Transverse colon (tissue), 4 donors: ENCODE measurements around the gene RMDN2. TPM values are rescaled to one million over a fixed set of nuclear protein-coding genes. Genes with fewer than 3 reads are reported as not detected.

Experiments
- DNase-seq: peaks from one replicate; pipeline ENCODE4 v3.0.0-alpha.2; 2019
- H3K27ac ChIP-seq, 4 donors: fragments of 200-600 bp; sonication (generic); 2 replicates each; pipeline ENCODE4 v1.5.1; 2016 to 2018; ENCODE audit warnings: inconsistent platforms in 4 of 4
- H3K27me3 ChIP-seq: fragments of 200-600 bp; sonication (generic); 2 replicates; pipeline ENCODE4 v1.5.1; 2017; ENCODE audit warnings: inconsistent platforms
- H3K36me3 ChIP-seq, 4 donors: fragments of 200-600 bp; sonication (generic); 2 replicates each; pipeline ENCODE4 v1.5.1; 2017 to 2019; ENCODE audit warnings: inconsistent platforms in 4 of 4
- H3K4me1 ChIP-seq, 4 donors: fragments of 200-600 bp; sonication (generic); 2 replicates each; pipeline ENCODE4 v1.5.1; 2017 to 2020; ENCODE audit warnings: inconsistent platforms in 4 of 4
- H3K4me3 ChIP-seq, 4 donors: fragments of 200-600 bp; sonication (generic); 1 replicate in 1 of 4; 2 replicates in 3 of 4; pipeline versions ENCODE4 v1.5.1 to v1.6.1; 2017 to 2019; ENCODE audit warnings: inconsistent platforms in 4 of 4
- H3K9me3 ChIP-seq, 2 donors: fragments of 200-600 bp; sonication (generic); 2 replicates each; pipeline ENCODE4 v1.5.1; 2017 to 2019; ENCODE audit warnings: inconsistent platforms in 2 of 2
- EP300 ChIP-seq: sonication (generic); formaldehyde crosslinking; IDR thresholded peaks from one replicate; pipeline ENCODE4 v1.6.1; 2017; ENCODE audit warnings: antibody characterized with exemption, low read depth
- POLR2A ChIP-seq: fragments of 450-650 bp; IDR thresholded peaks from one replicate; pipeline ENCODE4 v1.6.1; 2016; ENCODE audit warnings: antibody characterized with exemption, mild to moderate bottlenecking, moderate library complexity
- POLR2AphosphoS5 ChIP-seq, 3 donors: sonication (generic); formaldehyde crosslinking; IDR thresholded peaks; one replicate each; pipeline ENCODE4 v1.6.1; 2016; ENCODE audit warnings: antibody characterized with exemption in 3 of 3
- WGBS, 2 donors: methylation state at CpG; one replicate each; pipeline ENCODE4 v1.1.5; 2018; ENCODE audit warnings: low coverage in 1 of 2; 5-methylcytosine and 5-hydroxymethylcytosine counted together
- in situ Hi-C, 4 donors: fragments of 200-750 bp; cut with MboI; loops; one replicate each; pipeline versions ENCODE4 v1.15.0 to v1.15.1; 2017; ENCODE audit warnings: low sequenced_read_pairs in 3 of 4, low pct_ligation_motif_present in 1 of 4, low pct_unique_long_range_greater_than_20kb in 1 of 4
- intact Hi-C: fragments of 100-400 bp; cut with DNase I; formaldehyde crosslinking; loops from one replicate; pipeline ENCODE4 v1.15.1; 2023; ENCODE audit warnings: low total_unique reads
- total RNA-seq, 4 donors: library from RNA; depleted of rRNA; stranded (reverse); fragments of >200 nt; gene quantifications; one replicate each; pipeline ENCODE4 v1.1.0, GENCODE V29; 2016
- TF ChIP-seq, protein P1 (sequence below), 5 experiments: fragments of 200-600 bp in 3 of 5; fragments of 450-650 bp in 2 of 5; sonication (generic) in 3 of 5; IDR thresholded peaks; 1 replicate in 2 of 5; 2 replicates in 3 of 5; pipeline ENCODE4 v1.5.1; 2016 to 2017; ENCODE audit warnings: antibody characterized with exemption in 5 of 5, inconsistent platforms in 3 of 5, mild to moderate bottlenecking in 2 of 5, moderate library complexity in 1 of 5

The RMDN2 gene
- total RNA-seq, 4 donors from 2014 or later, result 12.3 to 48.3 (median 28.9) TPM

DNA sequence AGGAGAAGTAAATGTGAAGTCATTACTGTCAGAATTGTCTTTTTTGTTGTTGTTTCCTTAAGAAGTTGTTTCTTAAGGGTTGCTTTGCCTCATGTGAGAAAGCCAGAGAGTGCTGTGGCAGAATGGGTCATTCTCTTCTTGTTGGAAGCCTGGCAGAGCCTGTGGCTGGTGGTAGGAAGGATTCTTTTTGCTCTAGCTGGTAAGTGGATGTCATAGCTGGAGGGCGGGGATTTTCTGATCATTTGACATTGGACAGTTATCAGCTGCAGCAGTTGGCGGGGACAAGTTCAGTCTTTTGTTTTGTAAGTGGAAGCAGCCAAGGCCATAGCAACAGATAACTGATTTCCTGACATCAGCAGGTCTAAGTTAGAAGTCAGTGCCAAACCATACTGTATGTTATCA lies 5.5 kb upstream of the RMDN2 start:
- peak overlapping the region in 3 of 4 donors; percentile 23 to 39 (median 26) for H3K27ac ChIP-seq

DNA sequence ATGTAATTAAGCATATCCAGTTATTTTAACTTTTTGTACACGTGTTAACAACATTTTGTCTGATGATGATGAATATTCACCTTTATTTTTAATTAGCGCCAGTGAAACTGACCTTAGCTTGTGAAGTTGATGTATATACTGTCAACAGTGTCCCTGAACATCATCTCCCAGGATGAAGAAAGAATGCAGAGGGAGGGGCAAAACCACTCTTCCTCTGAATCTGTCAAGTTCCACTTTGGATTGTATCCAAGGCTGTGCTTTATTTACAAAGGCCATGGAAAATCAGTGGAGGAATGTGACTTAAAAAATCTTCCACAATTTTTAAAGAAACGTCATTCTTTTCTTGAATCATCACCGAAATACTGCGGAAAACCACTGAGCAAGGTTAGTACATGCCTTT lies 4.5 kb upstream of the RMDN2 start:
- Histone ChIP-seq H3K4me3 (no peak overlapping the region), H3K36me3 (no peaks in the 10 kb centered on the region), H3K4me1 (peaks cover 5 to 76% (median 35%) of the 10 kb centered on the region in 4 donors), H3K27me3 (no peaks in the 10 kb centered on the region), H3K9me3 (no peaks in the 10 kb centered on the region), H3K27ac (no peak overlapping the region)
- TF ChIP-seq POLR2A (no peak), EP300 (no peak), POLR2AphosphoS5 (IDR thresholded peaks at IDR 0.05) (no peak)
- TF ChIP-seq, protein P1, sequence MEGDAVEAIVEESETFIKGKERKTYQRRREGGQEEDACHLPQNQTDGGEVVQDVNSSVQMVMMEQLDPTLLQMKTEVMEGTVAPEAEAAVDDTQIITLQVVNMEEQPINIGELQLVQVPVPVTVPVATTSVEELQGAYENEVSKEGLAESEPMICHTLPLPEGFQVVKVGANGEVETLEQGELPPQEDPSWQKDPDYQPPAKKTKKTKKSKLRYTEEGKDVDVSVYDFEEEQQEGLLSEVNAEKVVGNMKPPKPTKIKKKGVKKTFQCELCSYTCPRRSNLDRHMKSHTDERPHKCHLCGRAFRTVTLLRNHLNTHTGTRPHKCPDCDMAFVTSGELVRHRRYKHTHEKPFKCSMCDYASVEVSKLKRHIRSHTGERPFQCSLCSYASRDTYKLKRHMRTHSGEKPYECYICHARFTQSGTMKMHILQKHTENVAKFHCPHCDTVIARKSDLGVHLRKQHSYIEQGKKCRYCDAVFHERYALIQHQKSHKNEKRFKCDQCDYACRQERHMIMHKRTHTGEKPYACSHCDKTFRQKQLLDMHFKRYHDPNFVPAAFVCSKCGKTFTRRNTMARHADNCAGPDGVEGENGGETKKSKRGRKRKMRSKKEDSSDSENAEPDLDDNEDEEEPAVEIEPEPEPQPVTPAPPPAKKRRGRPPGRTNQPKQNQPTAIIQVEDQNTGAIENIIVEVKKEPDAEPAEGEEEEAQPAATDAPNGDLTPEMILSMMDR (IDR thresholded peaks at IDR 0.05), result no peak
- intact Hi-C loops (no loop called here), in situ Hi-C loops (no loop called here)
- no peak for DNase-seq
- 80 to 90% methylated on average over 5 of the region's 5 CpGs for WGBS, 2 donors

More for the DNA sequence above, 5.5 kb upstream of the RMDN2 start:
- H3K36me3 ChIP-seq, result no peaks in the 10 kb centered on the region
- TF ChIP-seq EP300 (no peak), POLR2AphosphoS5 (IDR thresholded peaks at IDR 0.05) (no peak), POLR2A (no peak)
- TF ChIP-seq, protein P1 (IDR thresholded peaks at IDR 0.05), result no peak
- no peaks in the 10 kb centered on the region for H3K27me3 ChIP-seq
- H3K4me3 ChIP-seq, result no peak overlapping the region
- H3K4me1 ChIP-seq, result peaks cover 5 to 75% (median 33%) of the 10 kb centered on the region in 4 donors
- no peaks in the 10 kb centered on the region for H3K9me3 ChIP-seq
- no peak for DNase-seq
- WGBS, 2 donors, result 45% methylated on average over 2 of the region's 2 CpGs; no CpG with 5 or more reads in 1 of the 2 donors
- intact Hi-C loops (loop anchor here (5.0 kb wide), 1 partner anchor 538 kb away; no protein-coding TSS in a partner anchor), in situ Hi-C loops (no loop called here)

- Histone ChIP-seq H3K9me3 (no peaks in the 10 kb centered on the region), H3K4me3 (peak overlapping the region in 1 of 4 donors; percentile 16), H3K4me1 (peaks cover 5 to 77% (median 39%) of the 10 kb centered on the region in 4 donors), H3K36me3 (no peaks in the 10 kb centered on the region), H3K27me3 (no peaks in the 10 kb centered on the region), H3K27ac (peak overlapping the region; percentile 91 to 98 (median 96))
- WGBS, 2 donors, result 48% methylated on average over 5 of the region's 5 CpGs
- TF ChIP-seq POLR2A, result no peak
- TF ChIP-seq, protein P1 (IDR thresholded peaks at IDR 0.05), result no peak
- no peak for TF ChIP-seq POLR2AphosphoS5 (IDR thresholded peaks at IDR 0.05)
- no peak for TF ChIP-seq EP300
- intact Hi-C loops, result no loop called here
- DNase-seq, result no peak
- in situ Hi-C loops, result no loop called here
Measured at GRCh38 chr2:37921781-37922180, 3.3 kb upstream of the RMDN2 start.

DNA sequence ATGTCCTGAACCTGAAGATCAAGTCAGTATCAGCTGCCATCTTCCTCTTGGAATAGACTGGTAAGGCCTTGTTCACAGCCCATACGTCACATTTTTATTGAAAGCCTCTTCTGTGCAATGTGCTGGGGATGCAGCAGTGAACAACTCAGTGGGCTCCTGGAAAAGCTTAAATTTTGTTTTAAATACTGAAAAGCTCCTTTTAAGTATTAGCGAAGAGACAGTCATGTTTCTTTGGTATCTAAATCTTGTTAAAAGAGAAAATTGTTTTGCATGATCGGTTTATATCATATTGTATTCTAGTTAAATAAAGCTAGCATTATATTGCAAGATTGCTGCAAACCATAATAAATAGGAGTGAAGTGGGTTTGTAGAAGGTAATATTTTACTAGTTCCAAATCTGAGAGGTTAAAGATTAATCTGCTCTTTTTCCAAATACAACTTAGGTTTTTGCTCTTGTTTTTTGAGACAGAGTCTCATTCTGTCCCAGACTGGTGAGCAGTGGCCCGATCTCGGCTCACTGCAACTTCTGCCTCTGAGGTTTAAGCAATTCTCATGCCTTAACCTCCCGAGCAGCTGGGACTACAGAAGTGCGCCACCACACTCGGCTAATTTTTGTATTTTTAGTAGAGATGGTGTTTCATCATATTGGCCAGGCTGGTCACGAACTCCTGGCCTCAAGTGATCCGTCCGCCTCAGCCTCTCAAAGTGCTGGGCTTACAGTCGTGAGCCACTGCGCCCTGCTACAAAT lies 1.6 kb upstream of the RMDN2 start:
- H3K4me3 ChIP-seq, result peak overlapping the region in 1 of 4 donors; percentile 15
- DNase-seq, result no peak
- no peaks in the 10 kb centered on the region for H3K9me3 ChIP-seq
- H3K36me3 ChIP-seq, result no peaks in the 10 kb centered on the region
- in situ Hi-C loops, result no loop called here
- WGBS, 2 donors, result 49 to 53% methylated on average over 3 to 13 of the region's 13 CpGs
- no peaks in the 10 kb centered on the region for H3K27me3 ChIP-seq
- TF ChIP-seq POLR2AphosphoS5 (IDR thresholded peaks at IDR 0.05) (peak in 1 of 3 donors; percentile 6), EP300 (no peak)
- H3K27ac ChIP-seq, result peak overlapping the region; percentile 91 to 98 (median 96)
- intact Hi-C loops, result no loop called here
- peaks cover 5 to 80% (median 43%) of the 10 kb centered on the region in 4 donors for H3K4me1 ChIP-seq
